ENCODE measurements around the gene KRT222. TPM values are rescaled to one million over a fixed set of nuclear protein-coding genes. Genes with fewer than 3 reads are reported as not detected.

KRT222 gene
- total and polyA plus RNA-seq, 2 of the 13 experiments (the other 11 are each of a cell fraction or from before 2014, with no cell fraction given) = not detected

- TF ChIP-seq, protein P1, sequence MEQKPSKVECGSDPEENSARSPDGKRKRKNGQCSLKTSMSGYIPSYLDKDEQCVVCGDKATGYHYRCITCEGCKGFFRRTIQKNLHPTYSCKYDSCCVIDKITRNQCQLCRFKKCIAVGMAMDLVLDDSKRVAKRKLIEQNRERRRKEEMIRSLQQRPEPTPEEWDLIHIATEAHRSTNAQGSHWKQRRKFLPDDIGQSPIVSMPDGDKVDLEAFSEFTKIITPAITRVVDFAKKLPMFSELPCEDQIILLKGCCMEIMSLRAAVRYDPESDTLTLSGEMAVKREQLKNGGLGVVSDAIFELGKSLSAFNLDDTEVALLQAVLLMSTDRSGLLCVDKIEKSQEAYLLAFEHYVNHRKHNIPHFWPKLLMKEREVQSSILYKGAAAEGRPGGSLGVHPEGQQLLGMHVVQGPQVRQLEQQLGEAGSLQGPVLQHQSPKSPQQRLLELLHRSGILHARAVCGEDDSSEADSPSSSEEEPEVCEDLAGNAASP (CRISPR knock-in tag; IDR thresholded peaks at IDR 0.05; ENCODE audit: borderline replicate concordance) = no peak
- TF ChIP-seq, protein P2, sequence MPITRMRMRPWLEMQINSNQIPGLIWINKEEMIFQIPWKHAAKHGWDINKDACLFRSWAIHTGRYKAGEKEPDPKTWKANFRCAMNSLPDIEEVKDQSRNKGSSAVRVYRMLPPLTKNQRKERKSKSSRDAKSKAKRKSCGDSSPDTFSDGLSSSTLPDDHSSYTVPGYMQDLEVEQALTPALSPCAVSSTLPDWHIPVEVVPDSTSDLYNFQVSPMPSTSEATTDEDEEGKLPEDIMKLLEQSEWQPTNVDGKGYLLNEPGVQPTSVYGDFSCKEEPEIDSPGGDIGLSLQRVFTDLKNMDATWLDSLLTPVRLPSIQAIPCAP (CRISPR knock-in tag; IDR thresholded peaks at IDR 0.05; ENCODE audit: low read depth) = 0 out of 2 replicates have a peak, but pooled peaks have one; percentile 82
- TF ChIP-seq NCOR1 (IDR thresholded peaks at IDR 0.05; ENCODE audit: borderline replicate concordance, low read length) (no peak), PTBP1 (IDR thresholded peaks at IDR 0.05; ENCODE audit: low read depth, low read length, poor library complexity, severe bottlenecking) (no peak), NRL (CRISPR knock-in tag; IDR thresholded peaks at IDR 0.05; ENCODE audit: borderline replicate concordance) (no peak; the same call in 1 of the 2 replicates), ZNF788 (CRISPR knock-in tag; IDR thresholded peaks at IDR 0.05; ENCODE audit: borderline replicate concordance) (0 out of 2 replicates have a peak, but pooled peaks have one; percentile 33), NR3C1 (CRISPR knock-in tag; IDR thresholded peaks at IDR 0.05) (no peak), EZH2 (conservative IDR thresholded peaks at IDR 0.05; ENCODE audit: low read depth, low read length) (no peak), NFE2L1 (CRISPR knock-in tag; IDR thresholded peaks at IDR 0.05; ENCODE audit: borderline replicate concordance) (no peak), SOX13 (IDR thresholded peaks at IDR 0.05) (no peak), SOX13 (CRISPR knock-in tag; conservative IDR thresholded peaks at IDR 0.05 in 1 of 2, IDR thresholded peaks at IDR 0.05 in 1 of 2) (0 out of 4 replicates have a peak, but pooled peaks of 1 of the 2 experiments have one; percentile 28), ZNF777 (CRISPR knock-in tag; IDR thresholded peaks at IDR 0.05) (peak; percentile 29), DR1 (CRISPR knock-in tag; IDR thresholded peaks at IDR 0.05) (0 out of 2 replicates have a peak, but pooled peaks have one; percentile 16), PCBP1 (IDR thresholded peaks at IDR 0.05; ENCODE audit: borderline replicate concordance, low read depth, low read length) (0 out of 2 replicates have a peak, but pooled peaks have one; percentile 16), DMAP1 (CRISPR knock-in tag; IDR thresholded peaks at IDR 0.05) (peak; percentile 25), HINFP (CRISPR knock-in tag; IDR thresholded peaks at IDR 0.05; ENCODE audit: low read depth) (0 out of 2 replicates have a peak, but pooled peaks have one; percentile 10), POLR2A (IDR thresholded peaks at IDR 0.05; ENCODE audit: insufficient read depth in 1 of 2, low read depth in 2 of 2, low read length in 2 of 2) (peak in 1 of 2 experiments; percentile 87; a peak in 2 of 4 replicates), ZNF839 (CRISPR knock-in tag; IDR thresholded peaks at IDR 0.05; ENCODE audit: borderline replicate concordance) (no peak), TARDBP (CRISPR knock-in tag; IDR thresholded peaks at IDR 0.05) (no peak), JUN (CRISPR knock-in tag; IDR thresholded peaks at IDR 0.05) (no peak; the same call in 1 of the 2 replicates), MATR3 (CRISPR knock-in tag; IDR thresholded peaks at IDR 0.05) (no peak), DMTF1 (CRISPR knock-in tag; IDR thresholded peaks at IDR 0.05) (0 out of 2 replicates have a peak, but pooled peaks have one; percentile 14)
- TF ChIP-seq, protein P3, sequence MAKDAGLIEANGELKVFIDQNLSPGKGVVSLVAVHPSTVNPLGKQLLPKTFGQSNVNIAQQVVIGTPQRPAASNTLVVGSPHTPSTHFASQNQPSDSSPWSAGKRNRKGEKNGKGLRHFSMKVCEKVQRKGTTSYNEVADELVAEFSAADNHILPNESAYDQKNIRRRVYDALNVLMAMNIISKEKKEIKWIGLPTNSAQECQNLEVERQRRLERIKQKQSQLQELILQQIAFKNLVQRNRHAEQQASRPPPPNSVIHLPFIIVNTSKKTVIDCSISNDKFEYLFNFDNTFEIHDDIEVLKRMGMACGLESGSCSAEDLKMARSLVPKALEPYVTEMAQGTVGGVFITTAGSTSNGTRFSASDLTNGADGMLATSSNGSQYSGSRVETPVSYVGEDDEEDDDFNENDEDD (CRISPR knock-in tag; IDR thresholded peaks at IDR 0.05; ENCODE audit: borderline replicate concordance) = peak; percentile 10; the same call in 1 of the 2 replicates
These were observed 16.5 kb downstream of the KRT222 start (continued) for GRCh38 chr17:40648384-40648968.

All from HepG2 (cell line).